Ectodermal cell (in vitro differentiated cells): ENCODE measurements around the gene PMEL.
"Not testable (repeated sequence)": the region's sequence is repeated elsewhere in the genome, so short reads cannot be mapped to it uniquely, and the experiment has no call there.

Source experiments
- H3K27ac ChIP-seq: 2 replicates; pipeline ENCODE4 v1.7.0; 2013; ENCODE audit warnings: mild to moderate bottlenecking, low read depth, low read length; ENCODE audit not compliant: insufficient read depth, poor library complexity, severe bottlenecking
- H3K27me3 ChIP-seq: 2 replicates; pipeline ENCODE4 v1.7.0; 2013; ENCODE audit warnings: mild to moderate bottlenecking, low read length; ENCODE audit not compliant: insufficient read depth, control insufficient read depth, poor library complexity, severe bottlenecking
- H3K36me3 ChIP-seq: one replicate; pipeline ENCODE4 v1.7.0; 2013; ENCODE audit warnings: low read length; ENCODE audit not compliant: control insufficient read depth, insufficient read depth
- H3K4me1 ChIP-seq: one replicate; pipeline ENCODE4 v1.7.0; 2013; ENCODE audit warnings: low read length; ENCODE audit not compliant: control insufficient read depth, insufficient read depth
- H3K4me3 ChIP-seq: 2 replicates; pipeline ENCODE4 v1.7.0; 2013; ENCODE audit warnings: low read depth, low read length, control low read depth; ENCODE audit not compliant: insufficient read depth
- H3K9me3 ChIP-seq: 2 replicates; pipeline ENCODE4 v1.7.0; 2013; ENCODE audit warnings: mild to moderate bottlenecking, low read length, moderate library complexity; ENCODE audit not compliant: control insufficient read depth
- WGBS, 2 experiments: methylation state at CpG; one replicate each; pipeline ENCODE4 v1.1.7; 2013; ENCODE audit warnings: missing lambda C conversion rate in 2 of 2; 5-methylcytosine and 5-hydroxymethylcytosine counted together

Gene PMEL

DNA sequence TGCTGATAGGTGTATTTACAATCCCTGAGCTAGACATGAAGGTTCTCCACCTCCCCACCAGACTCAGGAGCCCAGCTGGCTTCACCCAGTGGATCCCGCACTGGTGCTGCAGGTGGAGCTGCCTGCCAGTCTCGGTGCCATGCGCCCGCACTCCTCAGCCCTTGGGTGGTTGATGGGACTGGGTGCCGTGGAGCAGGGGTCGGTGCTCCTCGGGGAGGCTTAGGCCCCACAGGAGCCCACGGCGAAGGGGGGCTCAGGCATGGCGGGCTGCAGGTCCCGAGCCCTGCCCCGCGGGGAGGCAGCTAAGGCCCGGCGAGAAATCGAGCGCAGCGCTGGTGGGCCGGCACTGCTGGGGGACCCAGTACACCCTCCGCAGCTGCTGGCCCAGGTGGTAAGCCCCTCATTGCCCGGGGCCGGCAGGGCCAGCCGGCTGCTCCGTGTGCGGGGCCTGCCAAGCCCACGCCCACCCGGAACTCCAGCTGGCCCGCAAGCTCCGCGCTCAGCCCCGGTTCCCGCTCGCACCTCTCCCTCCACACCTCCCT, 34.2 kb upstream of the PMEL start:
- not testable (repeated sequence) for H3K4me3 ChIP-seq, H3K36me3 ChIP-seq, H3K27ac ChIP-seq, H3K4me1 ChIP-seq, H3K27me3 ChIP-seq, H3K9me3 ChIP-seq
- WGBS, 2 experiments, result 97% methylated on average over 33 of the region's 33 CpGs

- H3K4me1 ChIP-seq, H3K27me3 ChIP-seq, H3K27ac ChIP-seq, H3K9me3 ChIP-seq, H3K36me3 ChIP-seq, H3K4me3 ChIP-seq: not testable (repeated sequence)
- 85% methylated on average over 4 of the region's 6 CpGs for WGBS, 2 experiments
Measured at GRCh38 chr12:55999522-55999921, 33.7 kb upstream of the PMEL start.

DNA sequence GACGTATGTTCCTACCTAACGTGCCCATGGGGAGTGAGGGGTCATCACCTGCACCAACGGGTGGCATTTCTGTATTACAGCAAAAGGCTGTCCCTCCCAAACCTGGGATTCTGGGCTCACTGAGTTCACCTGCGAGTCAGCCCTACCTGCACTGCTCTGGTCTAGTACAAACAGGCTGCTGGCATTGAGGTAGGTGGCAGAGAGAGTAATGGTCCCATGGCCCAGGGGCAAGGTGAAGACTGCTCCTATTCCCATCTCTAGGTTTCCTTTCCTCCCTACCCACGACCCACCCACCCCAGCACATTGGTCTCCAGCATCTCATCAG, 31.7 kb upstream of the PMEL start:
- Histone ChIP-seq H3K9me3 (no peaks in the 10 kb centered on the region), H3K4me1 (no peaks in the 10 kb centered on the region), H3K27ac (no peak overlapping the region), H3K36me3 (peaks cover 18% of the 10 kb centered on the region), H3K27me3 (no peaks in the 10 kb centered on the region), H3K4me3 (peak overlapping the region; percentile 76)
- WGBS, 2 experiments, result 4 to 5% methylated on average over 5 of the region's 5 CpGs

DNA sequence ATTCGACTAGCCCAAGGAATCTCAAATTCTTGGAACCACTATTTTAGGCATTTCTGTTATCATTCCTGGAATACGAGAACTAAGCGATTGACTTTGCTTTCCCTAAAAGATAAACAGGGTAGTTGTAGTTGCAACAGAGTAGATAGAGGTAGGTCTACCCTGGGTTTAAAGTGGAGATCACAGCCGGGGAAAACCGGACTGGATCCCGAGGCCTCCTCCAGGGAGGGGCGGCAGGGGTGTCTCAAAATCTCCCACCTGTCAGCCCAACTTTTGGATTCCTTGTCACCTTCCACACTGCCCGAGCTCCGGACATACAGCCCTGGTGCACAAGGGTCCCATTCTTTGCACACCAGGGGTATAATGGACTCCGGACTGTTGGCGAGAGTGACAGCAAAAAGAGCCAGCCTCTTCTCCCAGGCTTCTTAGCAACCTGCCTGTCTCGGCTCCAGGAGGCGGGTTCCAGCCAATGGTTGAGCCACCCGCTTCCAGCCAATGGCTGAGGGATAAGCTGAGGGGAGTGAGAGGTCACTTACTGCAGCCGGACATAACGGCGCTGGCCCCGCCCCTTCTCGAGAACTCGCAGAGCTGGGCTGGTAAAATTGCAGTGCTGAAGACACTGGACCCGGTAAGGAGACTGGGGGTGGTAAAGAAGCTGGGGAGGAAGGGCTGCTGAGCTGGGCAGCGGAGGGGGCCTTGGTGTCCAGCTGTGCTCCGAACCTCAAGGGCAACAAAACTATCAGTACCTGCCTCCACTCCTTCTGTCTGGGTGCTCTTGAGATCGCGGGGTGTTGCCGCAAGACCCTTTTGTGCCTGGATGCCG, 31.1 kb upstream of the PMEL start, which contains the start of gene SUOX:
TSS of gene SUOX (plus strand) at position 562 of the 820 bp plus-strand sequence. CDS start 4,946 bp downstream, outside the sequence.
- WGBS, 2 experiments, result 11 to 12% methylated on average over 27 of the region's 27 CpGs
- H3K27ac ChIP-seq, result peak within 1 kb of the TSS; percentile 1
- H3K27me3 ChIP-seq, result no peaks in the 10 kb centered on the region
- H3K9me3 ChIP-seq, result no peaks in the 10 kb centered on the region
- no peaks in the 10 kb centered on the region for H3K4me1 ChIP-seq
- peaks cover 21% of the 10 kb centered on the region for H3K36me3 ChIP-seq
- peak within 1 kb of the TSS; percentile 76 for H3K4me3 ChIP-seq

DNA sequence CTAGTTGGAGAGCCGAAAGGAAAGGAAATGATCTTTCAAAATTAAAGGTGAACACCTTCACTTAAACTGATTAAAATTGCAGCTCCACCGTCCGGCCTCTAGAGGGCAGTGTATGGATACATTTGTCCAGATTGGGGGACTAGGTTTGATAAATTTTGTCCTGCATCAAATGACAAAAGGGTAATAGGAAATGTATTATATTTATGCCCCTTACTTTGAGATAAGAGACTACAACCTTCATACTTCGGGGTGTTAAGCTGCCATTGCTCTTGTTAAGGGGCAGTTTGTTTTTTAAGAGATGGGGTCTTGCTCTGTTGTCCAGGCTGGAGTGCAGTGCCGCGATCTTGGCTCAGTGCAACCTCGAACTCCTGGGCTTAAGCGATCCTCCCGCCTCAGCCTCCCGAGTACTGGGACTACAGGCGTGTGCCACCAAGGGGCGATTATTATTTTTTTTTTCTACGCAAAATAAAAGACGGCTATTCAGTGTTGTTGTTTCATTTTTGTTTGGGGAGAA, 30.4 kb upstream of the PMEL start:
- Histone ChIP-seq H3K36me3 (peaks cover 23% of the 10 kb centered on the region), H3K27ac (peak overlapping the region; percentile 1), H3K27me3 (no peaks in the 10 kb centered on the region), H3K4me3 (peak overlapping the region; percentile 76), H3K9me3 (no peaks in the 10 kb centered on the region), H3K4me1 (no peaks in the 10 kb centered on the region)
- 70 to 73% methylated on average over 13 to 14 of the region's 14 CpGs for WGBS, 2 experiments

DNA sequence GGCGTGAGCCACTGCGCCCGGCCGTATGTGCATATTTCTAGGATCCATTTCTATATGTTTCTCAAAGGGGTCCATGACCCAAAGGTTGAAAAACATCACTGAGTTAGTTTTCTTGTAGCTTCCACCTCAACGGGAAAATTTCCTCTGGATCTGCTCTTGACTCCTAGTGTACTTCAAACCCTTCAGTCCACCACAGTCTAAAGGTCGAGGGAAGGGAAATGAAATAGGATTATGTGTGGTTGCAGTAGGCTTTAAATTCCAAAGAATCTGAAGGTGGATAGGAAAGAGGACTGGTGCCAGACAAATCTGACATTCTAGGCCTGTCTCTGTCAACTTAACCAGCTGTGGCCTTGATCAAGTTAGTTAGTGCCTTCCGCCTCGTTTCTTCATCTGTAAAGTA, 29.5 kb upstream of the PMEL start:
- Histone ChIP-seq H3K4me1 (no peaks in the 10 kb centered on the region), H3K36me3 (peaks cover 32% of the 10 kb centered on the region), H3K9me3 (no peaks in the 10 kb centered on the region), H3K27me3 (no peaks in the 10 kb centered on the region), H3K4me3 (no peak overlapping the region), H3K27ac (no peak overlapping the region)
- 91 to 95% methylated on average over 8 of the region's 8 CpGs for WGBS, 2 experiments

GRCh38 chr12:55993230-55993853, 27.5 kb upstream of the PMEL start:
- Histone ChIP-seq H3K4me1 (no peaks in the 10 kb centered on the region), H3K9me3 (no peaks in the 10 kb centered on the region), H3K36me3 (peaks cover 45% of the 10 kb centered on the region), H3K4me3 (no peak overlapping the region), H3K27ac (no peak overlapping the region), H3K27me3 (no peaks in the 10 kb centered on the region)
- 90 to 93% methylated on average over 4 of the region's 4 CpGs for WGBS, 2 experiments

GRCh38 chr12:55991110-55991509, 25.3 kb upstream of the PMEL start:
- H3K36me3 ChIP-seq, result peaks cover 45% of the 10 kb centered on the region
- no peak overlapping the region for H3K4me3 ChIP-seq
- no peak overlapping the region for H3K27ac ChIP-seq
- H3K9me3 ChIP-seq, result no peaks in the 10 kb centered on the region
- H3K27me3 ChIP-seq, result no peaks in the 10 kb centered on the region
- no peaks in the 10 kb centered on the region for H3K4me1 ChIP-seq
- 94 to 97% methylated on average over 3 of the region's 3 CpGs for WGBS, 2 experiments

DNA sequence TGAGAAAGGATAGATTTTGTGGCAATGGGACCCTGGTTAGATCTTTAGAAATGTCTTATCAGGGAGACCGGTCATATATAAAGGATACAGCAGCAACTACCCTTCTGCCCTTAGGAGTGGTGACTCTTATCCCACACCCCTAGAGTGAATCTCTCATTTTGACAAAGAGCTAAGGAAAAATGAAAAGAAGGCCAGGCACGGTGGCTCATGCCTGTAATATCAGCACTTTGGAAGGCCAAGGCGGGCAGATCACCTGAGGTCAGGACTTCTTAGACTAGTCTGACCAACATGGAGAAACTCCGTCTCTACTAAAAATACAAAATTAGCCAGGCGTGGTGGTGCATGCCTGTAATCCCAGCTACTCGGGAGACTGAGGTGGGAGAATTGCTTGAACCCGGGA, 20.1 kb upstream of the PMEL start:
- H3K36me3 ChIP-seq, result peaks cover 19% of the 10 kb centered on the region
- H3K4me3 ChIP-seq, H3K27ac ChIP-seq, H3K9me3 ChIP-seq, H3K27me3 ChIP-seq, H3K4me1 ChIP-seq: not testable (repeated sequence)
- WGBS, 2 experiments, result 90 to 95% methylated on average over 7 of the region's 7 CpGs

- Histone ChIP-seq H3K27ac (no peak overlapping the region), H3K36me3 (peaks cover 13% of the 10 kb centered on the region), H3K4me3 (no peak overlapping the region), H3K27me3 (no peaks in the 10 kb centered on the region), H3K9me3 (no peaks in the 10 kb centered on the region), H3K4me1 (no peaks in the 10 kb centered on the region)
- WGBS, 2 experiments, result 96 to 100% methylated on average over 4 of the region's 4 CpGs
Measured at GRCh38 chr12:55985341-55985740, 19.5 kb upstream of the PMEL start.
